AG04449 (cell line): ENCODE measurements around the gene DIP2B.

Experiments used
- CTCF ChIA-PET: fragments of 350-600 bp; formaldehyde crosslinking; extraction: SDS; loops from one replicate; lab custom pipeline; 2021; ENCODE audit warnings: antibody characterized with exemption; lab: Yijun Ruan, JAX
- POLR2A ChIA-PET: fragments of 400-600, 350-600 bp; formaldehyde crosslinking; extraction: SDS; loops from one replicate; lab custom pipeline; 2020; ENCODE audit warnings: antibody characterized with exemption, inconsistent platforms; lab: Yijun Ruan, JAX
- DNase-seq: peaks from one replicate; pipeline ENCODE4 v3.0.0-alpha.2; 2010; ENCODE audit warnings: low read depth, low spot score
- H3K4me3 ChIP-seq: 2 replicates; pipeline ENCODE4 v1.5.1; 2011; ENCODE audit warnings: low read depth, mild to moderate bottlenecking, control low read depth, low read length
- TF ChIP-seq, protein P1 (sequence below): IDR thresholded peaks from one replicate; pipeline ENCODE4 v1.5.1; 2011; ENCODE audit warnings: mild to moderate bottlenecking, moderate library complexity, low read length, control low read depth, inconsistent platforms; ENCODE audit not compliant: insufficient read depth; ENCODE audit errors: missing control alignments

The DIP2B gene

DNA sequence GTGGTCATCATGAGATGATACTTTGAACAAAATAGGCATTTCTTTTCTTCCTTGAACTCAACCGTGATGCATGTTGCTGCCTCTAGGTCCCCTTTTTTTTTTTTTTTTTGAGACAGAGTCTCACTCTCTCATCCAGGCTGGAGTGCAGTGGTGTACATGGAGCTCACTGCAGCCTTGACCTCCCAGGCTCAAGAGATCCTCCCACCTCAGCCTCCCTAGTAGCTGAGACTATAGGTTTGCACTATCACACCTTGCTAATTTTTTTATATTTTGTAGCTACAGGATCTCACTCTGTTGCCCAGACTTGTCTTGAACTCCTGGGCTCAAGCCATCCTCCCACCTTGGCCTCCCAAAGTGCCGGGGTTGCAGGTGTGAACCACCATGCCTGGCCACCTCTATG lies 20.6 kb downstream of the DIP2B start:
- TF ChIP-seq, protein P1, sequence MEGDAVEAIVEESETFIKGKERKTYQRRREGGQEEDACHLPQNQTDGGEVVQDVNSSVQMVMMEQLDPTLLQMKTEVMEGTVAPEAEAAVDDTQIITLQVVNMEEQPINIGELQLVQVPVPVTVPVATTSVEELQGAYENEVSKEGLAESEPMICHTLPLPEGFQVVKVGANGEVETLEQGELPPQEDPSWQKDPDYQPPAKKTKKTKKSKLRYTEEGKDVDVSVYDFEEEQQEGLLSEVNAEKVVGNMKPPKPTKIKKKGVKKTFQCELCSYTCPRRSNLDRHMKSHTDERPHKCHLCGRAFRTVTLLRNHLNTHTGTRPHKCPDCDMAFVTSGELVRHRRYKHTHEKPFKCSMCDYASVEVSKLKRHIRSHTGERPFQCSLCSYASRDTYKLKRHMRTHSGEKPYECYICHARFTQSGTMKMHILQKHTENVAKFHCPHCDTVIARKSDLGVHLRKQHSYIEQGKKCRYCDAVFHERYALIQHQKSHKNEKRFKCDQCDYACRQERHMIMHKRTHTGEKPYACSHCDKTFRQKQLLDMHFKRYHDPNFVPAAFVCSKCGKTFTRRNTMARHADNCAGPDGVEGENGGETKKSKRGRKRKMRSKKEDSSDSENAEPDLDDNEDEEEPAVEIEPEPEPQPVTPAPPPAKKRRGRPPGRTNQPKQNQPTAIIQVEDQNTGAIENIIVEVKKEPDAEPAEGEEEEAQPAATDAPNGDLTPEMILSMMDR: no peak
- CTCF ChIA-PET: no interaction called here
- no peak for DNase-seq
- POLR2A ChIA-PET: no interaction called here
- H3K4me3 ChIP-seq: no peak overlapping the region

GRCh38 chr12:50527359-50527726 lies 22.6 kb downstream of the DIP2B start:
- POLR2A ChIA-PET: no interaction called here
- TF ChIP-seq, protein P1: no peak
- CTCF ChIA-PET: no interaction called here
- H3K4me3 ChIP-seq: no peak overlapping the region
- no peak for DNase-seq

DNA sequence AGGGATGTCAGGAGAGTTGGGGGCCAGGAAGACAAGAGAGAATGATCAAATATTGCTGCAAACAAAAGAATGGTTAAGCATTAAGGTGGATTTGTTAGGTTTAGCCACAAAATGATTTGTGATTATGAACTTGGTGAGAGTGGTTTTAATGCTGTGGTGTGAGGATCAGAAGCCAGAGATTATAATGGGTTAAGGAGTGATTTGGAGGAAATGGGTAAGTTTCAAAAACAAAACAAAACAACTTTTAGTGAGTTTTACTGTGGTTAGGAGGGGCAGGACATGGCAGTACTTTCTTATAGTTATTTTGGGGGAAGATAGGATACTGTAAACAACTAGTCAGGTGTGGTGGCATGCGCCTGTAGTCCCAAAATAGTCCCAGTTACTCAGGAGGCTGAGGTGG lies 24.0 kb downstream of the DIP2B start:
- no peak for DNase-seq
- ChIA-PET POLR2A (no interaction called here), CTCF (interaction anchor here (1.1 kb wide), 1 partner anchor 24 kb away, joined by 3 read pairs; the partner anchor contains the start of gene DIP2B)
- TF ChIP-seq, protein P1: no peak
- H3K4me3 ChIP-seq: no peak overlapping the region

DNA sequence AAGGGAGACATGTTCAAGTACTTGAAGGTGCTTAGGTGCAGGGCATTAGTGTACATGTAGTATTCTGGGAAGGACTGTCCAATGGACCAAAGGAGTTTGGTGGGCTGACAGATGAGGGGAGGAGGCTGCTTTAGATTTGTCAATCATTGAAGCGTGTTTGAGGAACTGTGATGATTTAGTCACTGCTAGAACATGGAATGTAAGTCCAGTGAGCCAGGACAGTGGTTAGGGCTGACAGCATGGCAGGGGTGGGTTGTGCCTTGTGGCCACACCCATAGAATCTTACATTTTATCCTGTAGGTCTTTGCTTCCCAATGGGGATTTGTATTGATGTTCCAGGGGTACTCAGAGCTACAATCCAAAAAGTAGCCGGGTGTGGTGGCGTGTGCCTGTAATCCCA lies 24.6 kb downstream of the DIP2B start:
- no peak overlapping the region for H3K4me3 ChIP-seq
- TF ChIP-seq, protein P1: no peak
- ChIA-PET CTCF (interaction anchor here (0.7 kb wide), 1 partner anchor 9 kb away, joined by 3 read pairs; no protein-coding TSS in a partner anchor), POLR2A (no interaction called here)
- no peak for DNase-seq

GRCh38 chr12:50530532-50530931 lies 25.7 kb downstream of the DIP2B start:
- POLR2A ChIA-PET: no interaction called here

DNA sequence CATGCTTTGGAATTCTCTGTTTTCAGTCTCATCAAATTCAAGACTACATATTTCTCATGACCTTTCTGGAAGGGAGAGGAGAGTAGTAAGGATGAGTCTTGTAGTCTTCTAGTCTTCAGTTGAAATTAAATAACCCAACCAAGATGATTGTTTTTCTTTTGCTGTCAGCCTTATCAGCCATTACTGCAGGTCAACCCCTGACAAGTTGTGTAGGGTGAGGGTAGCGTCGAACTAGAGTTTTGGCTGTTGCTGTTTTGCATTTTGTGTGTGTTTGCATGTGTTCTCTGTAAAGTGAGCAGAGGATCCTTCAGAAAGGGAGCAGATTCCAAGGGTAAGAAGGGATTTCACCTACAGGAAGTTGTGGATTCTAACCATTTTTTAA lies 28.4 kb downstream of the DIP2B start:
- DNase-seq: no peak
- TF ChIP-seq, protein P1: no peak
- H3K4me3 ChIP-seq: no peak overlapping the region
- CTCF ChIA-PET: interaction anchor here (2.2 kb wide), 1 partner anchor 28 kb away, joined by 11 read pairs; the partner anchor contains the start of gene DIP2B
- POLR2A ChIA-PET: no interaction called here

More at GRCh38 chr12:50530532-50530931, 25.7 kb downstream of the DIP2B start:
- TF ChIP-seq, protein P1: no peak
- CTCF ChIA-PET: no interaction called here
- no peak overlapping the region for H3K4me3 ChIP-seq
- DNase-seq: no peak
